ENCODE measurements around the gene FXYD6.

FXYD6 gene

DNA sequence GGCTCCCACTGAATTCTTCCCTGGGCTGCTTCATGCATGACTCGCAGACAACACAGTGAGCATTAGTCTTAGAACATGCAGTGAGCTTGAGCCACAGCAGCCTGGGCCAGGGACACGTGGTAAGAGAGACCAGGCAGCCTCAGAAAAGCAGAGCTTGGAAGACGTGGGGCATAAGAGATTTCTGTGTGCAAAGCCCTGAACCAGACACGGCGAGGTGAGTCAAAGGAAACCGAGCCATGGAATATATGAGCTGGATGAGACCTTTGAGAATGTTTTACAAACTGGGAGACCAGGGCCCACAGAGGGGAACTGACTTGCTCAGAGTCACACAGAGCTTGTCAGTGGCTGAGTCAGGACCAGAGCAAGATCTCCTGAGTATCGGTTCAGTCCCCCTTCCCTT is 8.5 kb upstream of the FXYD6 start:
- peak; percentile 26 for DNase-seq

DNA sequence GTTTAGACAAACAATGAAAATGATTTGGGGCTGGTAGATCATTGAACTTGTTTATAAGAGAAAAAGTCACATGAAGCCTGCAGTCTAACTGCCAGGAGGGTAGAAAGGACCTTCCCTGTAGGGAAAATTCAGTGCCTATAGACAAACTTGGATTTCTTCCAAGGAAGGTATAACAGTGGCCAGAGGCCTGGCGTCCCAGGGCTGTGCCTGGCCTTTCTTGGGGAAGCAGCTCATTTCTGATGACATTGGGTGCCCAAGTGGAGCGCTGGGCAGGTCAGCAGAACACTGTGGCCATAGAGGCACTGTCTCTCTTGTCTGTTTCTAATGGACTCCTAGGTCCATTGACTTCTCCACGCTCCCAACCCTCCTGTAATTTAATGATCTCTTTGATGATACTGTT is 6.6 kb upstream of the FXYD6 start:
- no peak for DNase-seq

DNA sequence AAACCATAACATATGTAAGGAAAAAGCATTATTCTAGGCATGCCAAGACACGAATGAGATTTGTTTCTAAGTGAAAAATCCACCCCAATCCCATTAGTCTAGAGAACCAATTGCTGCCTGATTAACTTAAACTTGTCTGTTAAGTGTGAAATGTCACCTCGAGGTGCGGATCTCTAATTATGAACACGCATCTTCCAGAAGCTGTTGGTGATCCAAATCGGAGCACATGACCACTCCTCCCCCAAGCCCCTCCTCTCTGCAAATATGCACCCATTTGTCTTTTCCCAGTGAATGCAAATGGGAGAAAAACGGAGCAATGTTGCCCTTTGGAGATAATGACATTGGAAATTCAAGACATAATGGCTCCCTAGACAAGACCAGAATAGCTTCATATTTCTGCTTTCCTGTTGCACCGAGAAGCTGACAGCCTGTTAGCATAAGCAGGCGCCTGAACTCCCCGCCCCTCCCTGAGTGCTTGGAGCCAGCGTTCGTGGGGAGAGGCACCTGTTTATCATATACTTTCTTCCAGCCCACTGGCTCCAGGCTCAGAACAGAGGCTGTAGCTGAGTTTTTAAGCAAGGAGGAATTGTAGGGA is 6.0 kb upstream of the FXYD6 start:
- DNase-seq = no peak

DNA sequence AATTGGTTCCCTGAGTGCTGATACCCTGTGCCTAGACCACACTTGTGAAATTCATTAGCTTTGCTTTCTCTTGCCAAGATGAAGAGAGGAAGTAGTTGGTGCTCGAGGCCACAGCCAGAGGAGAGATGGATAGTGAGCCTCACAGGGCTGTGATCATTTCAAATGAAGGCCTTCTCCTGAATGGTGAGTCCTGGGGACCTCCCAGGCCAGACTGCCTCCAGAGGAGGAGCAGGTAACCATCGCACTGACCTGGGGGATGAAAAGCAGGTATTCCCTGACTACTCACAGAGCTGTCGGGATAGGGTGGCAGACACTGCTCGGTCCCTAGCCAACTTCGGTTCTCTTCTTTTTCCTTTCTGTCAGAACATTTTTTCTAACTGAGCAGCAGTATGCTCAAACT is 4.8 kb upstream of the FXYD6 start:
- no peak for DNase-seq

DNA sequence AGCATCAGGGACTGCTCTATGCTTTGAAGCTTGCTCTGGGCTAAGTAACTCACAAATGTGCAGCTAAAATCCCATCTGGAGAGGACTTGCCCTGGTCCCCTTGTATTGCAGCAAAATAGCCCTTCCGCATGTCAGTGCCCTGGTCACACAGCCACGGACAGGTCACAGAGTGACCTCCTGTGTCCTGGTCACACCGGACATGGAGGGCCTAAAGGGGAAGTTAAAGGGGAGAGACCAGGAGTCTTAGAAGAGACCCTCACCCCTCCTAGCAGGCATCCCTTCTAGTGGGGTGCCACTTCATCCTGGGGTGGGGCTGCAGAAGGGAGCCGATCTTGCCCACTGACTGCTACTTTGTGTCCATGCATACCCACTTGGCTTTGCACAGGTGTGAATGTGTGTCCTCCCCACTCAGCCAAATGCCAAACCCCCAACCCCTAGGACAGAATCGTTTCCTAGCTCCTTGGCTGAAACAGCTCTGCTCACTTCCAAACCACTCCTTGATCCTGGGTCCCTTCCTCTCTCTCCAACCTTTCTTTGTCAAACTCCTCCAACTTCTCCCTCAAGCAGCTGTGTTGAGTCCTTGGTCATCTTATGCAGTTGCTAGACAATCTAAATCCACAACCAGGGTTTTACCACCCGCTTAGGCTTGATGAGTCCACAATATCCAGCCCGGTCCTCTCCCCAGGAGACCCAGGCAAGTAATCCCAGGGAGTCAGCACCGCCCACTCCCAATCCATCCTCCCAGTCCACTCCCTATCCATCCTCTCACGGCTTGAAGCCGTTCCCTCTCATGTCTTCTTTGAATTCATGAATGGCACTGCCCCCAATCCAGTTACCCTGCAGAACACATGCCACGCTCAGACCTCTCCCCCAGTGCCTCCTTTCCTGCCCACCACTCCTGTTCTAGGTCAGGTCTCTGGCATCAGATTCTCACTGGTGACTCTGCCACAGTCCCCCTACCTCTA is 3.3 kb upstream of the FXYD6 start:
- no peak for DNase-seq

DNA sequence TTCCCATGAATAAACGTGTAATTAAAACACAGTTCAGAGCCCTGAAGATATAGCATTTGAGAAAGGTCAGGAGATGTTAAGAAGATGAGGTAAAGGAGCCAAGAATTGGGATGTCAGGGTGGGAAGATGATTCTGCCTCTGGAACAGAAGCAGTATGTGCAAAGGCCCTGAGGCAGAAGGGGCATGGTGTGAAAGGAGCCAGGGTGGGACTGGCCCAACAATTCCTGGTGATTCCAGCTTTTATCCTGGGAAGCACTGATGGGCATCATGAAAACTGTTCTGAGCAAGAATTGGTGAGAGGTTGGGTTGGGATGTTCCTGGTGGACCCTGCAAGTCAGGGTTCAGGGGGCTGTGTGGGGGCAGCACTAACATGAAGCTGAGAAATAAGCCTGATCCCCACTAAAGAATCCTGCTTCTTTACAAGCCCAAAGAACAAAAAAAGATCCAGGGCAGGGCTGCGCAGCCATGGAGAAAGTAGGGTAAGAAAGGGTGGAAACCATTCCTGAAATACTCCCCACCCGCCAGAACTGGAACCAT is 2.5 kb upstream of the FXYD6 start:
- no peak for DNase-seq

DNA sequence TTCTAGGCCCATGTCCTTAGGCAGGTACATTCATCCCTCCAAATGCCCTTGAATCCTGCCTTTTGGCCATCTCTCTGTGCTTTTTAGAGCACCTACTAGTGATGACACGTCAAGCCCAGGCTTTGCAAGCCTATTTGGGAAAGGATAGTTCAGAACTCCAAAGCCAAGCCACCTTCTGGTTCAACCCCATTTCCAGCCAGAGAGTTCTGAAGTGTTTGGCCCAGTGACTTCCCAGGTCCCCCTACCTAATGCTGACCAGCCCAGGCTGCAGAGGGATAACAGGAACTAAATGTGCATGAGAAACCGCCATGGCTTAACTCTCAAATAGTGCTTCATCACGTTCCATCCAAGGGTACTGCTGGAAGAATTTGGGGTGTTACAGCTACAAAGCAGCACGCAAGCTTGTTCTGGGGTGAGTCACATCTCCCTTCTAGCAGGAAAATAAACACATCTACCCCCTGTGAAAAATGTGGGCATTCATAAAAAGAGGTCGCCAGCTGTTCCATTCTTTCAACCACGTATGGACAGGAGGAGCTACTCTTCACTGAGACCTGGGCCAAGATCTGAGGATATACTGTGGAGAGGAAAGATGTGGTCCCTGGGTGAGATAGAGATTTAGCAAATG is 2.0 kb upstream of the FXYD6 start:
- DNase-seq = no peak

DNA sequence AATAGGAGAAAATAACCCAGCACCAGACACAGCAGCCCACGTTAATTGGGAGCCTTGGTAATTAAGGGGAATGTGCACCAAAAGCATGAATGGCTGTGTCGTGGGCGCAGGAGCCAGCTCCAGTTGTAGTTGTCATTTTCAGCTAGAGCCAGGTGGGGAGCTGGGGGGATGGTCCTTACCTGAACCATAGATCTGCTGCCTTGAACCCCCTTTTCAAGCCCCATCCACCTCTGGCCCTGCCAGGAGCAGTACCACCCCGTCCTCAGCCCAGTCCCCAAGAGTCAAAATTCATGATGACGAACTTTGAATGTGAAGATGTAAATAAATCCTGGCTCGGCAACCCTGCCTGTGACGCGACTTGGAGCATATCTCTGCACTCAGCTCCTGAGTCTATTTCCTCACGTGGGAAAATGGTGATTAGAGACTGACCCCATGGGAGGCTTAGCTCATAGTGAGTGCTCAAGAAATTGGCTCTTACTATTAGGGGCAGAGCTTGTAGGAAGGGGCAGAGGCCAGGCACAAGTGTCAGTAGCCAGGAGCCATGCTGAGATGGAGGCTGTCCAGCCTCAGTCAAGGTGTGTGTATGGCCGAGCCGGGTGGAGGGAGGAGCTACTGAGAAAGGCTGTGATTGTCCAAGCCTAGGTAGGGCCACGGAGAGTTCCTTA is 794 bp upstream of the FXYD6 start:
- no peak for DNase-seq

DNA sequence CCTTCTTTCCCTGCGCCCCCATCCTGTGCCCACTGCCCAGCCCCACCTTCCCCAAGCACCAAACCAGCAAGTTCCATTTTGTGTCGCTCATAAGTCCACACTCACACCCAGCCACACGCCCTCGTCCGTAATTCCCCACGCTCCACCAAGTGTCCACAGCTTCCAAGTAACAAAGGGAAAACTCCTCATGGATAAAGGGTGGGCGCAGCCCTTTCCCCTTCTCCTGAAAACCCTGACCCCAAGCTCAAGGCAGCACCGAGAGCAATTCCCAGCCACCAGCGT is 458 bp downstream of the FXYD6 start:
- DNase-seq = no peak

DNA sequence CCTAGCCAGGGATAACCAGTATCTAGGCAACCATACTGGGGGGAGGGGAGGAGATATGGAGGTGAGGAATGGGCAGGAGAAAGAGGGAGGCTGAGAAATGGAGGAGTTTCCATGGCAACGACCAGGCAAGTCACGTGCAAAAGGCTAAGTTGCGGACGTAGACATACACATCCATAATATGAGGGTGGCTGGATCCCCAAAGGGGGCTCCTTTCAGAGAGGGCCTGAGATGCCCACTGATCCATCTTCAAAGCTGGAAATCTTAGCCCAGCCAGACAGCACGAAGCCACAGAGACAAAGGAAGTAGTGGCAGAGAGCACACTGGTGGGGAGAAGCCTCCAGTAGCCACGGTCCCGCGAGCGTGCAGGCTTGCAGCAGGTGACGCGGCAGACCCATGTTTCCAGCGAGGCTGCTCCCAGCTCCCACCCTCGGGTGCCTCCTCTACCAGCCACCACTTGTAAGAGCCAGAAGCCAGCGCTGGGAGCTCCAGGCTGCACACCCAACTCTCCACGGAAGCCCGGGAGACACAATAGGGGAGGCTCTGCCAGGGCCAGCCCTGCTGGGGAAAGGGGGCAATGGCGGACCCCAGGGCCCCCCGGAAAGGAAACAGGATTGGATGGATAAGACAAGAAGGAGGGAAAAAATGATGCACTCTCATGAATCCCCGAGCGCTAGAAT is 938 bp downstream of the FXYD6 start:
- DNase-seq = no peak

DNA sequence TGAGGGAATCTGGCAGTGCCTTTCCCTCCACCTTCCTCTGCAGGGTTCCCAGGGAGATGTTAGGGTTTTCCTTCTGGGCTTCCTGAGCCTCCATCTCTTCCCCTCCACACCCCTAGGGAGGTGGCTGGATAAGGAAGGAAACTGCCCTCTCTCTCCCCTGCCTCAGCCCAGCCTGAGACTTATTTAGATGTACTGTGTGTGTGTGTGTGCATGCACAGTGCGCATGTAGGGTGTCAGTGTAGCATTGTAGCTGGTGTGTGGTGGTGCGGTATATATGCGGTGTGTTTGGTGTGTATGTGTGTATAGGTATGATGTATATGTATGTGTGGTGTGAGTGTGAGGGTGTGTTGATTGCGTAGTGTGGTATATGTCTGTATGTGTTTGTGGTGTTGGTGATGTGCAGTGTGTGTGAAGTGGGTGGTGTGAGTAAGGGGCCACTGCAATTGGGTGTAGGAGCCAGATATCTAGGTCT is 1.5 kb downstream of the FXYD6 start:
- no peak for DNase-seq

DNA sequence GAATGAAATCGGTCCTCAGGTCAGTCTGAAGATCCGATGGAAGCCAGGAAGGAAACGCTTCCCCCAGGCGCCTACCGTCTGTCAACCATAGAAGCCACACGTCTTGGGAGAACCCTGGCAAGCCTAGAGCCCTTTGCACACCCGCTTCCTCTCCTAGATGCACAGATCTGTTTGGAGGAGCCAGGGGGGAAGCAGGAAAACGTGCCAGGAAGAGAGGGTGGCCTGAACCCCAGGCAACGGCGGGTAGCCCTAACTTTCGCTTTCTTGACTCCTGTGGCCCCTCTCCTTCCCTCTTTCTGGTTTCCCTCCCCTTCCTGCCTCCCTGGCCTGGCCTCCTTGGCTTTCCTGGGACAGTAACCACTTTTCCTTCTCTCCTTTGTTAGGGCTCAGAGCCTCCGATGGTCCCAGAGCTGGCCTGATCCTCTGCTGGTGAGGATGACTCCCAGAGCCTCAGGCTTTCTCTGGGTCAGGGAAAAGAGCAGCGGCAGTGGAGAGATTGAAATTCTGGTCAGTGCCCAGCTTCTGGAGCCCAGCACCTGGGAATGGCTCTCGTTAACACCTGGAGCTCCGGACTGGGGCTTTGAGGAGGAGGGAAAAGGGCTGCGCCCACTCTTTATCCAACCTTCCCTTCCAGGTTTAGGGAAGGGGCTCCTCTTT is 2.1 kb downstream of the FXYD6 start:
- no peak for DNase-seq

DNA sequence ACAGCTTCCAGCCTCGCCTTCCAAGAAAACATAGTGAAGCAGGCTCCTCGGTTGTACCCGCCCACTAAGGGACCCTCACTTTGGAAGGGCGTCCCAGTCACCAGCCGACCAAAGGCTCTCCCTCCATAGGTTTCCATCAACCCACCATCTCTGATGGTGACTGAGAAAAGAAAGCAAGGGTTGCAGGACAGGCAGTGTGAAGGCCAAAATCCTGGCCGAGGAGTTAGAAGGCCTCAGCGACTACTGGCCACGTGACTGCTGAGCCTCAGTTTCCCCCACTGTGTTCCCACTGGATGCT is 2.7 kb downstream of the FXYD6 start:
- DNase-seq = no peak

DNA sequence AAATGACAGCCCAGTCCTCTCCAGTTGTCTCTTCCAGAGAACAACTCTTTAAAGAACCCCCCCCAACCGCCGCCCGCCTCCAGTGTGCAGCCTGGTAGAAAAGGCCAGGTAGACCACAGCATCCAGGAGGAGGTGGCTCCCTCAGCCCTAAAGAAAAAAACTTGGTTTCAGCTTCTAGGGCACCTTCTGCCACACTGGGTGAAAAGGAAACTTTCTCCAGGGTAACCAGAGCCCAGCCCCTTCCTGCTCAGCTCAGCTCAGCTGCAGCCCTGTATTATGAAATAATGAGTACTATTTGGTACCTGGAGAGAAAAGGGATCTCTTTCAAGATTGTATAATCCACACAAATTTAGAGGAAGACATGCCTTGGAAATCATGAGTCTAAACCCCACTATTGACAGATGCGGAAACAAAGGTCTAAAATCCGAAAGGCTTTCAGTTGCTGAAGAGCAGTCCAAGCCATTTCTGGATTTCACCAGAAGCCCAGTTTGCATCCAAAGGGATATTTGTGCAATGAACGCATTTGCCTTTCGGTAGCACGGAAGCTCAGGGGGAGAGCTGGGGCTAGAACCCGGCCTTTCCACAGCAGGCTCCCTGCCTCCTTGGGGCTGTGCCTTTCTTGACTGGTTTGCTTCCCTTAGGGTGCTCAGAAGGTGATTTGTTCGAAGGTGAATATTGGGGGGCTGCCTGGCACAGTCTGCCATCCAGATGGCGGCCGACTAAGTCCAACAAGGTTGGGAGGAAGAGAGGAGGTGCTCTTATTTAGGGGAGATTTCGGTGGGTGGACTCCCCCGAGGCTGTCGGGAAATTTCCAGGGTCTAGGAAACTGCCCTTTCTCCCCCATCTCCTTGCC is 3.3 kb downstream of the FXYD6 start:
- no peak for DNase-seq

DNA sequence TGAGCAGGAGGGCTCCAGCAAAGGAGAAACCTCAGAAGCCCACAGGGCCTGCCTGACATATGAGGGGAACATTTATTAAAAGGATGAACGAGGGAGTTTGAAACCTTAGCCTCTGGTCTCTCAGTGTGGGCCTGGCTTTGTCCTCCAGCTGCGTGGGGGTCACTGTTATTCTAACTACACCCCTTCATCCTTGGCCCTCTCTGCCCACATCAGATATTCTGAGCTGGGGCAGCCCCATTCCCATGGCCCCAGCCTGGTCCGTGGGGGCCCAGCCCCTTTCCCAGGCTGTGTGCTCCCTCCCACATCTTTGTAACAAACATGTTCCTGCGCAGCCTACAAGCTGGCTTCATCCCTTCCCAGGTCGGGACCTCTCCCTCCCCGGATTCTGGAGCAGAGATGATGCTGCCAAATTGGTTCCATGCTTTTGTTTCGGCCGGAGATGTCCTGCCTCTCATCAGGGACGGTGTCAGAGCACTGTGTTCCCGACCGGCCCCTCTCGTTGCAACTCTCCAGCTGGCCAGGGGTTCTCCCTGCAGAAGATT is 4.0 kb downstream of the FXYD6 start:
- DNase-seq = no peak

DNA sequence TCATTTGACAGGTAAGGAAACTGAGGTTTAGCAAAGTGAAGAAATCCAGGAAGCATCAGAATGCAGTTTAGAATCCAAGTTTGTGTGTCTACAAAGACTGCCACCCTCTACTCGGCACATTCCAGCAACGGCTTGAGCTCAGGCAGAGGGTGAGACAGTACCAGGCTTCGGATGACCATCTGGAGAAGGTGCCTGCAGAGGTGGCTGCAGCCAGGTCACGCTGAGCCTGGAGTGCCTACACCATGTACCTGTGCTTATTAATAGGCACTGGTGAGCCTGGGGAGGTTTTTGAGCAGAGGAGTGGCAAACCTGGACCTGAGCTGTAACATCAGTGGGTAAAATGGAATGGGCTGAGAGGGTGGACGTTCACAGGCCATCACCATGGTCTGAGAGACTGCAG is 4.7 kb downstream of the FXYD6 start:
- no peak for DNase-seq

DNA sequence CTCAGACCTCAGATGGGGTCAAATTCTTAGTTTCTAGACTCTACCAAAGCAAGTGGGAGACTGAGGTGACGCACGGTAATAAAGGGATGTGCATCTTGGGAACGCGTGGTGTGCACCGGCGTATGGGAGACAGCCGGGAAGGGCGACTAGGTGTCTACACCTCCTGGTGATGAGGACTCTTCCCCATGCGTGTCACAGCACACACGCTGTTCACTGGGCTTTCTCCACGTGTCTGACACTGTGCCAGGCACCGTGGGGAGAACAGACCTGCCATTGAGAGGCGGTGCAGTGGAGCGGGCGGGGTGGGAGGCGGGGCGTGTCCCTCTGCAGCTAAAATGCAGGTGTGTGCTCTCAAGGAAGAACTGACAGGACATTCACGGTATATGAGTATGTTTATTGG is 5.3 kb downstream of the FXYD6 start:
- no peak for DNase-seq

DNA sequence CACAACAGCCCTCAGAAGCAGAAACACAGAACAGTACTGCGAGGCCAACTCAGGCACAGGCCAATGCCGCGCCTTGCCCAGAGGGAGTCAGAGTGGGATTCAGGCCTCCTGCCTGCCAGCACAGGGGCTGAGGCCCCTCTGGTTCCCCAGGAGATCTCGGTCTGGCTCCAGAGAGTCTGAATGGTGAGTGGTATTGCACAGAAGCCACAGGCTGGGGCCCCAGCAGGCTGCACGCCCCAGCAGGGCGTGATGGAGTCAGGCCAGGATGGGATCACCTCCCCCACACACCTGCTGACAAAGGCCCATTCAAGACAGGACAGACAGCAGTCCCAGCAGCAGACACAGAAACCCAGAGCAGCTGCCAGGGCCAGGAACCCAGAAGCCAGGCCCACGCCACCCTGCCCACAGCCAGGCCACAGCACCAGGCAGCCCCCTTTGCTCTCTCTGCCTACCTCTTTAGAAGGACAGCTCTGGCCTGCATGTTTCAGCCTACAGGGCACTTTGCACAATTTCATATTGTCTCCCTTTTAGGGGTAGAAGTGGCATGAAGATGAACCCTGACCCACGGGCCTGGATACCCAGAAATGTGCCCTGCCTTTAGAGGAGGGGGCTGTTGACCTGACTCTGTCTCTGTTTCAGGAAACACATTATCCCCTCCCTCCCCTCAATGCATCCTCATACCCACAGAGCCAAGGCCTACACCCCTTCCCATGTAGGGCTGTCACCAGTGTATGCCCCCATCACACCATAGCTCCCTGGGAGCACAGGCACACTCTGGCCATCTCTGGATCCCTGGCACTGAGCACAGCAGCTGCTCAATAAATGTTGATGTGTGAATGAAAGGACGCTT is 6.1 kb downstream of the FXYD6 start:
- DNase-seq = no peak

DNA sequence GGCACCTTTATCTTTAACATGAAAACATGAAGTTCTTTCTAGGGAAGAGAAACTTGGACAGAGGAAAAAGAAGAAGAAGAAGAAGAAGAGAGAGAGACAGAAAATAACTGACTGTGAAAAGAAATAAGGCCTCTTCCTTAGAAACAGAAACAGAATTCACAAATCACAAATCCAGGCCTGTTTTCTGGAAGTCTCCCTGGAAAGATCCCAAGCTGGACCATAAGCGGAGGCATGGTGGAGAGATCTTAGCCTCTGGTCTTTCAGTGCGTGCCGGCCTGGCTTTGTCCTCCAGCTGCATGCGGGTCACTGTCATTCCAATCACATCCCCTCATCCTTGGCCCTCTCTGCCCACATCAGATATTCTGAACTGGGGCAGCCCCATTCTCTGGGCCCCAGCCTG is 6.9 kb downstream of the FXYD6 start:
- no peak for DNase-seq
